ENCODE measurements around the gene FDX1. TPM values are rescaled to one million over a fixed set of nuclear protein-coding genes. Genes with fewer than 3 reads are reported as not detected.
"Not testable (repeated sequence)": the region's sequence is repeated elsewhere in the genome, so short reads cannot be mapped to it uniquely, and the experiment has no call there.

Gene FDX1
- total RNA-seq: 10 to 100 TPM; 18.7 to 24.3 (median 19.0) TPM
- long read RNA-seq, donor 1, transcript FDX1-201 (4 exons, 3,206 nt): major isoform, 63 of 64 reads
- long read RNA-seq, donor 1, partial matches to known transcripts: 0 of 64 reads
- long read RNA-seq, donor 1, other reads (novel, unspliced or antisense): 1 of 64 reads
- long read RNA-seq, donor 2, transcript FDX1-201 (4 exons, 3,206 nt): major isoform, 44 of 49 reads
- long read RNA-seq, donor 2, partial matches to known transcripts: 0 of 49 reads
- long read RNA-seq, donor 2, other reads (novel, unspliced or antisense): 5 of 49 reads

GRCh38 chr11:110429731-110430266 is at the start of gene FDX1:
Gene FDX1, plus strand, starts transcription at chr11:110429948. Its CDS starts 173 bp downstream, at chr11:110430121.
- peak; percentile 63 for TF ChIP-seq CTCF (IDR thresholded peaks at IDR 0.05)

GRCh38 chr11:110380836-110381622 is 48.7 kb upstream of the FDX1 start:
- H3K36me3 ChIP-seq (ENCODE audit: low read depth): no peaks in the 10 kb centered on the region
- no peak for DNase-seq
- no peaks in the 10 kb centered on the region for H3K9me3 ChIP-seq
- no peak overlapping the region for H3K4me3 ChIP-seq
- no peak for TF ChIP-seq CTCF (IDR thresholded peaks at IDR 0.05)
- ATAC-seq: no peak
- intact Hi-C loops (cut with DNase I, micrococcal nuclease): no loop called here
- H3K4me1 ChIP-seq (ENCODE audit: low read depth): peaks cover 6% of the 10 kb centered on the region

More at GRCh38 chr11:110429731-110430266, at the start of gene FDX1:
- Histone ChIP-seq H3K36me3 (ENCODE audit: low read depth) (no peaks in the 10 kb centered on the region), H3K4me1 (ENCODE audit: low read depth) (peaks cover 17% of the 10 kb centered on the region), H3K4me3 (peak within 1 kb of the TSS; percentile 87), H3K9me3 (no peaks in the 10 kb centered on the region)
- ATAC-seq (peak; percentile 90), DNase-seq (peak; percentile 87 to 90 (median 87))
- intact Hi-C loops (cut with DNase I, micrococcal nuclease): loop anchor here in 1 of 2 donors (5.0 kb wide), 1 partner anchor 227 kb away; no protein-coding TSS in a partner anchor

DNA sequence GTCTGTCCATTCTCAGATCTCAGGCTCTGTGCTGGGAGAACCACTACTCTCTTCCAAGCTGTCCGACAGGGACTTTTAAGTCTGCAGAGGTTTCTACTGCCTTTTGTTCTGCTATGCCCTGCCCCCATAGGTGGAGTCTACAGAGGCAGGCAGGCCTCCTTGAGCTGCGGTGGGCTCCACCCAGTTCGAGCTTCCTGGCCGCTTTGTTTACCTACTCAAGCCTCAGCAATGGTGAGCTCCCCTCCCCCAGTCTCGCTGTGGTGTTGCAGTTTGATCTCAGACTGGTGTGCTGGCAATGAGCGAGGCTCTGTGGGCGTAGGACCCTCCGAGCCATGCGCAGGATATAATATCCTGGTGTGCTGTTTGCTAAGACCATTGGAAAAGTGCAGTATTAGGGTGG is 41.5 kb upstream of the FDX1 start:
- DNase-seq; H3K4me1 ChIP-seq (ENCODE audit: low read depth); ATAC-seq; H3K4me3 ChIP-seq; H3K36me3 ChIP-seq (ENCODE audit: low read depth); H3K9me3 ChIP-seq; intact Hi-C loops (cut with DNase I, micrococcal nuclease): not testable (repeated sequence)

- Histone ChIP-seq H3K4me3 (no peak overlapping the region), H3K9me3 (no peaks in the 10 kb centered on the region), H3K4me1 (ENCODE audit: low read depth) (no peaks in the 10 kb centered on the region), H3K36me3 (ENCODE audit: low read depth) (no peaks in the 10 kb centered on the region)
- ATAC-seq: no peak
- DNase-seq: no peak
- TF ChIP-seq CTCF (IDR thresholded peaks at IDR 0.05): no peak
- intact Hi-C loops (cut with DNase I, micrococcal nuclease): no loop called here
Observed at GRCh38 chr11:110389965-110390364, 39.8 kb upstream of the FDX1 start.

DNA sequence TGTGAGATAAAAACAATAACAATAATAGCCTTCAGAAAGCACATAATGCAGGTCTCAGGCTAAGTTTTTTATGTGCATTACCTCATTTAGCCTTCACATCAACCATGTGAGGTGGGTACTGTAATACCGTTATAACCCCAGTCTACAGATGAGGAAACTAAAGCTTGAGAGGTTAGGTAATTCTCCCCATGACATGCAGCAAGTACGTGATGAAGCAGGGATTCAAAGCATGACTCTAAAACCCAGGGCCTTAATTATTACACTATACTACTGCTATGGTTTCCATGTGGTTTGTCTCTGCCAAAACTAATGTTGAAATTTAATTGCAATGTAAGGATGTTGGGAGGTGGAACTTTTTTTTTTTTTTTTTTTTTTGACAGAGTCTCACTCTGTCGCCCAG is 37.7 kb upstream of the FDX1 start:
- H3K36me3 ChIP-seq (ENCODE audit: low read depth): no peaks in the 10 kb centered on the region
- H3K4me1 ChIP-seq (ENCODE audit: low read depth): no peaks in the 10 kb centered on the region
- no peaks in the 10 kb centered on the region for H3K9me3 ChIP-seq
- DNase-seq (no peak), ATAC-seq (no peak)
- TF ChIP-seq CTCF (IDR thresholded peaks at IDR 0.05): no peak
- no peak overlapping the region for H3K4me3 ChIP-seq
- intact Hi-C loops (cut with DNase I, micrococcal nuclease): no loop called here

DNA sequence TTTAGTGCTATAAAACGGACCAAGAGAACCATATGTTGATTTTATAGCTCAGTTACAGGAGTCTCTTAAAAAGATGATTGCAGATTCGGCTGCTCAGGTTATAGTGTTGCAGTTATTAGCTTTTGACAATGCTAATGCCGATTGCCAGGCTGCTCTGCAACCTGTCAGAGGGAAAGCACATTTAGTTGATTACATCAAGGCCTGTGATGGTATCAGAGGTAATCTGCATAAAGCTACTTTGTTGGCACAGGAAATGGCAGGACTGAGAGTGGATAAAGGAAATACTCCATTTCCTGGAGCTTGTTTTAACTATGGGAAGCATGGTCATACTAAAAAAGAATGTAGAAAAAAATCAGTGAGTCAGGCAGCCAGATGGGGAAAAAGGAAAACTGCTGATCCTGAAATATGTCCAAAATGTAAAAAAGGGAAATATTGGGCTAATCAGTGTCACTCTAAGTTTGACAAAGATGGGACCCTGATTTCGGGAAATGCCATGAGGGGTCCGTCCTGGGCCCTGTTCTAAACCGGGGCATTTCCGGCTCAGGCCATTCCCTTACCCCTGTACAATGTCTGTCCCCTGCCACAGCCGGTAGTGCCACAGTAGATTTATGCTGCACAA is 32.0 kb upstream of the FDX1 start:
- DNase-seq; H3K9me3 ChIP-seq; intact Hi-C loops (cut with DNase I, micrococcal nuclease); ATAC-seq; H3K36me3 ChIP-seq (ENCODE audit: low read depth); H3K4me3 ChIP-seq; H3K4me1 ChIP-seq (ENCODE audit: low read depth): not testable (repeated sequence)

DNA sequence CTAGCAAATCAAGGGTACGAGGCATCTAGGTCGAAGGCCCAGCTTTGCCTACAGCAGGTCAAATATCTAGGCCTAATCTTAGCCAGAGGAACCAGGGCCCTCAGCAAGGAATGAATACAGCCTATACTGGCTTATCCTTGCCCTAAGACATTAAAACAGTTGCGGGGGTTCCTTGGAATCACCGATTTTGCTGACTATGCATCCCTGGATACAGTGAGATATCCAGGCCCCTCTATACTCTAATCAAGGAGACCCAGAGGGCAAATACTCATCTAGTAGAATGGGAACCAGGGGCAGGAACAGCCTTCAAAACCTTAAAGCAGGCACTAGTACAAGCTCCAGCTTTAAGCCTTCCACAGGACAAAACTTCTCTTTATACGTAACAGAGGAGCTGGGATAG is 26.2 kb upstream of the FDX1 start:
- H3K9me3 ChIP-seq; H3K4me1 ChIP-seq (ENCODE audit: low read depth); intact Hi-C loops (cut with DNase I, micrococcal nuclease); H3K4me3 ChIP-seq; H3K36me3 ChIP-seq (ENCODE audit: low read depth); DNase-seq; ATAC-seq: not testable (repeated sequence)

GRCh38 chr11:110405636-110406035 is 24.1 kb upstream of the FDX1 start:
- H3K9me3 ChIP-seq; H3K4me1 ChIP-seq (ENCODE audit: low read depth); intact Hi-C loops (cut with DNase I, micrococcal nuclease); H3K36me3 ChIP-seq (ENCODE audit: low read depth); DNase-seq; ATAC-seq; H3K4me3 ChIP-seq: not testable (repeated sequence)
